GM21515 (cell line): Measurements from ENCODE around the gene C1QTNF5.

Experiments
- ATAC-seq: cut with Tn5 transposase; IDR thresholded peaks from one replicate; pipeline ENCODE4 v1.9.1; 2021; ENCODE audit not compliant: unreplicated experiment

C1QTNF5 gene

GRCh38 chr11:119373059-119373920, 32.6 kb upstream of the C1QTNF5 start:
- ATAC-seq: no peak

DNA sequence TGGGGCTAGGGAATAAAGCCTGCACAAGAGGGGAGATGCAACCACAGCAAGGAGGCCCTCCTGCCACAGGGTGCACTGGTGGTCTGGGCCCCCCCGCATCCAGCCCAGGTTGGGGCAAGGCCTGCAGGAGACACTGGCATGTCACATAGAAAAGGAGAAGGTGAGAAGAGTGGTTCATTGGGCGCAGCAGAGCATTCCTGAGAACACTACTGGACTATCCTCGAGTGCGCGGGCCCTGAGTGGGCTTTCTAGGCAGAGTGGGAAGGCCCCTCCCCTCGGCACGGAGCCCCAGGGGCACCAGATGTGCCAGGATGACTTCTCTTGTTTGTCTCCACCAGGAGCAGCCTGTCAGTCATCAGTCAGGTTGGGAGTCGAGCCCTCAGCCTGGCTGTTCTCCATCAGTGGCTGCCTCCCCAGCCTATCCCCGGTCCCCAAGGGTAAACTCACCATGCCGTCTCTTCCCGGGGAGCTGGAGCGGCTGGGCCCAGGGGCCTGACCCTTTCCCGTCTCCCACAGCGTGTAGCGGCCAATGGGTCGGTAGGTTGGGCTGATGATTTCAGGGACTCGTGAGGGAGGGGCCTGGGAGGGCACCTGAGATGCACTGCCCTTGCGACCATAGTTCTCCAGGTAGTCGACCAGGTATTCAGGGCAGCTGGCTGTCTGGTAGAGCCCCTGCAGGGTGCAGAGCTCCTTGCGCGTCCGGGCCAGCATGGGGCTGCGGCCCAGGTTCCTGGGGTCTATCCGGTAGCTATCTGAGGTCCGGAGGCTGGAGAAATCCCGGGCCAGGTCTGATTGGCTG, 31.8 kb upstream of the C1QTNF5 start:
- ATAC-seq: no peak

DNA sequence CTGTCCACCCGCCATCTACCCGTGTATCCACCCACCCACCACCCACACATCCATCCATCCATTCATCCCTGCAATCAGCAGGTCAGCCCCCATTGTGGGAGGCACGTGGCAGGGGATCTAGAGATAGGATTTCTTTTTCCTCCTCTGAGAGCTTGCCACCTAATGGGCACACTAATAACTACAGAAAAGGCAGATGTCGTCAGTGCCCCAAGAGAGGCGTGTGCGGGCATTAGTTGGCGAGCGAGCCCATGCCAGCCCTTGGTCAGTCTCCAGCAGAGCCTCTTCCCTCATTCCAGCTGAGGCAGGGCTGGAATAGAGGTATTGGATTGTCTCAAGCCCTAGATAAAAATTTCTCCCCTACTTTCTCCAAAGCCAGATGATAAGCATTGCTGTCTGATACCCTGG, 31.1 kb upstream of the C1QTNF5 start:
- no peak for ATAC-seq

- ATAC-seq: no peak
These were observed 30.5 kb upstream of the C1QTNF5 start for GRCh38 chr11:119371067-119371601.

GRCh38 chr11:119370486-119371046, 29.9 kb upstream of the C1QTNF5 start:
- ATAC-seq: no peak

DNA sequence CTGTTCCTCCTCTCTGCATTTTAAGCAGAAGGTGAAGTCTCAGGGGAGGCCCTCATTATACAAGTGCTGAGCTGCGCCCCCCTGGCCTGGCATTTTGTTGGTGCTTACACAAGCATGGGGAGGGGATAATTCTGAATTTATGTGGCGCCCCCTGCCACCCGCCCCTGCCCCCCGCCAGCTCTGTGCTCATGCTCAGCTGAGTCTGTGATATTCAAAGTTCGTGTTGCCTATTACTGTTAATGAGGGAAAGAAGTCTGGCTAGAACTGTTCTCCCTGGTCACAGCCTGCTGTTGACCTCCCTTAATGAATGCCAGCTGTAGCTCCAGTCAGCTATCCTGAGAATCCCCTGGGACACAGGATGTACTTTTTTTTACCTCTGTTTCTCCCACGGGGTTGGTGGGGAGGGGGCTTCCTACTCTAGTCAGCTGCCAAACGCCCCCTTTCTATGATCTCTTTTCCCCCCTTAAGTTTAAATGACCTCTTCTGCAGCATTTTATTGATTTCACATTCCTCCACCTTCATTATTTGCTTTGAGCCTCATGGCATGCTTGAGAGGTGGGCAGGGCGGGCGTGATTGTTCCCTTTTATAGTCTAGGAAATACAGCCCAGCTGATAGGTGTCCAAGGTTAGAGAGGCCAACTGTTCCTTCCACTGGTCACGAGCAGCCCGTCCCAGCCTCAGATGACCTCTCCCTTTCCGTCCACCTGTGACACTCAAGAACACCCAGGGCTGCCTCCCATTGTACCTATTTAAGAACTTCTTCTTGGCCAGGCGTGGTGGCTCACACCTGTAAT, 28.6 kb upstream of the C1QTNF5 start:
- ATAC-seq: no peak

GRCh38 chr11:119368121-119369034, 27.7 kb upstream of the C1QTNF5 start:
- no peak for ATAC-seq

DNA sequence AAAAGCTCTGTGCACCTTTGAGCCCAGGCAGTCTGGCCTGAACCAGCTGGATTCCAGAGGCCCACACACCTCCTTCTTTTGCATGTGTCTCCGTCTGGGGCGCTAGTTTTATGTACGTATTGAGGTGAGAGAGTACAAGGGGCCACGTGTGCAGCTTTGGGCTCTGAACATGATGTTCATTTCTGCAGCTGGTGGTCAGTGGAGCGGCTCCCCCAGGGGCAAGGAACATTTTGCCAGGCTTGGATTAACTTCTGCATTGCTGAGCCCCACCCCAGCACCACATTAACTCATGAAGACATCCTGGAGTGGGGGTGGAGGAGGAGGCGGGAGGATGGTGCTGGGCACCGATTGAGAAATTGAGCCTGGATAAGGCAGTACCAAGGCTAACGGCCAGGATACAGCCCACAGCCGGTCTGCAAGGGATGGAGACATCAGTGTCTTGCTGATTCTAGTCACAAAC, 27.0 kb upstream of the C1QTNF5 start:
- ATAC-seq: no peak

DNA sequence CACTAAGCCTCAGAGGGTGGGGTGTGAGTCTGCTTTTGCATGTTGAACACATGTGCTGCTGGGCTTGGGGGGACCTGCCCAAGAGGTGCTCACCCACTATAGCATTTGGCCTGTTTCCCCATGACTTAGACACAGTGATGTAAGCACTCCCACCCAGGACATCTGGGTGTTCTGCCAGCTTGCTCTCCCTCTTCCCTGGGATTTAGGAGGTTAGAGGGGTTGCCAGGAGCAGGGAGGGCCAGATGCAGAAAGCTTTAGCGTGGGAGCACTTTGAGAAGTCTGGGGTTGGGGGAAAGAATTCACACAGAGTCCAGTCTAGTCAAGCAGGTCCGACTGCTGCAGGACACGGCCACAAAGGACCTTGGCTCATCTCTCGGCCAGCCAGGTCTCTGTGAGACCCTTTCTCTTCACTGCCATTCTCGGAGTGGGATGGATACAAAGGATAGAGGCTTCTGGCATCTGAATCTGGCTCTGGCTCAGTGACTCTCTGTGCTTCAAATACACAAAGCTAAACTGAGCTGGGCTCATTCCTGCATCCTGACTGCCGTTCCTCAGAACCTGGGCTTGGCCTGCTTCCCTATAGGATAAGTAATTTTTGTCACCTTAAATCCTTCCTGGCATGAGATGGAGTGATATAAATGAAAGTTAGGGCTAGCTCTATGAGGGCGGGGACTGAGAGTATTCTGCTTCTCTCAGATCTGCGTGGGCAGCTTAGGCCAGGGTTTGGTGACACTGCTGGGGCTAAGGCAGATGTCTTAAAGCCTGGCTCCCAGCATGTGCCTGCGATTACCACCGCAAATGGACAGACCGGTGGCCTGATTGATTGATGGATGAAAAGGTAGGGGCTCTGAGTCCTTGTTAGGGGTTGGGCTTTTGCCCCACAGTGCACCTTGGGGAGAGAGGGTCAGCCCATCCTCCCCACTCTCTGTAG, 26.3 kb upstream of the C1QTNF5 start:
- no peak for ATAC-seq

DNA sequence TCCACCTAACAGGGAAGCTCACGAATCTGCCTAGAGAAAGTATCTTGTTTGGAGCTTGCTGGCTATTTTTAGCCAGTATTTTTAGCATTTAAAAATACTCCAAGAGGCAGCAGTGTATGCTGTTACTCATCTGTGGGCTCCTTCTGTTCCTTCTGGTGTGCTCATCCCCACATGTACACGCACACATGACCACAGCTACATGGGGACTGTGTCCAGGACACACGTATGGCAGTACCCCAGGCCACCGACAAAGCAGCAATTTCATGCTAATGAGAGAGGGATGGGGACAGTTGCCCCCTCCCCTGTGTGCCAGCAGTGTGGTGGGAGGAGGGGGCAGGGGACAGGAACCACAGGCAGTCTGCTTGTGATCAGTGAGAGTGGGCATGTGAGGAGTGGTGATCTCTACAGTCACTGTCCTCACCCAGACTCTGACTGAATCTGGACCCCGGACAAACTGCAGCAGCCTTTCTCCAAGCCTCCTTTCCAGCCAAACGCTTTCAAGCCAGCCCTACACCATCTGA, 24.4 kb upstream of the C1QTNF5 start:
- ATAC-seq: no peak

- peak; percentile 51 for ATAC-seq
These were observed 23.3 kb upstream of the C1QTNF5 start for GRCh38 chr11:119363851-119364590.

- ATAC-seq: no peak
These were observed 22.6 kb upstream of the C1QTNF5 start for GRCh38 chr11:119363081-119363850.

DNA sequence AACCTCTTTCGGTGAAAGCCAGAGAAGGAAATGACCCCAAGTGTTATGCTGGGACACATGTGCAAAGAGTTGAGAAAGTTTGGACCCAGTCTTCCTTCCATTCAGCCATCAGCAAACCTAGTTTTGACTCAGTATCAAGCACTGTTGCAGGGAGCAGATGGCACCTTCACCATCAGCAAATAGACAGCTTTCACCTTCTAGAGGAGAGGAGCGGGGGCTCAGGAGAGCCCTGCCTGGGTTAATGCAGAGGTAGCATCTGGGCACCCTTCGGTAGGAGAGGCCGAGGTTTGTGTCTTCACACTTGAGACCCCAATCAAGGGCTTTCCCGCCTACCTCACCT, 22.0 kb upstream of the C1QTNF5 start:
- ATAC-seq: no peak

- no peak for ATAC-seq
These were observed 21.4 kb upstream of the C1QTNF5 start for GRCh38 chr11:119361941-119362725.

DNA sequence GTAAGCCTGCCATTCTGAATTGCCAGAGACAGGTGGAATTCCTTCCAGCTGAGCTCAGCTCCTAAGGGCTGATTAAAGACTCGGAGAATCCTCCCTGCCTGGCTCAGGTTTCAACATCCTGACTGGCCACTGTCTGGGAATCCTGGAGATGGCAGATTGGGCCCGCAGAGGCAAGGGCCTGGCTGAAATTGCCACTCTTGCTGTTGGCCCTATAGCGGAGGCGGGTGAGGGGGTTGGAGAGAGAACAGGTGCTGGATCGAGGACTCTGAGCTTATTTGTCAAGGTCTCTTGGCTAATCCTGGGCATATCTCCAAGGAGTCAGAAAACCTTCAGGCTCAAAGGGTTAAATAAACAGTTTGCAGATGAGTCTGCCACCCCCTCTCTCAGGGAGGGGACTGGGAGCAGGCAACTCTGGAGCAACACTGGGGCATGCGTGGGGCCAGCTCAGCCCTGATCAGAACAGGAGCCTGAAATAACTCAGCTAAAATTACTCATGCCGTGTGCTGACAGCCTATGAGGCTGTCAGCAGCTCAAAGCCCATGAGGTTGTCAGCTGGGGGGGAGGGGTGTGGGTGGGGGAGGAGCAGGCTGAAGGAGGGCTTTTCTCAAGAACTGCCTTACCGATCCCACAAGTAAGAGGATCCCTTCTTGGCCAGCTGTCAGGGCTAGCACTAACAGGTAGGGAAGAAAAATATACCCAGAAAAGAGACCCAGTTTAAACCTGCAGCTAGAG, 20.5 kb upstream of the C1QTNF5 start:
- no peak for ATAC-seq
